GM12801 (cell line): Measurements from ENCODE around the gene PUS7L.

ENCODE experiments used
- TF ChIP-seq, protein P1 (sequence below): IDR thresholded peaks from one replicate; pipeline ENCODE4 v1.5.1; 2011; ENCODE audit warnings: control low read depth; ENCODE audit not compliant: insufficient read length; ENCODE audit errors: extremely low read depth

The PUS7L gene

GRCh38 chr12:43723134-43723533 lies 35.5 kb downstream of the PUS7L start:
- TF ChIP-seq, protein P1, sequence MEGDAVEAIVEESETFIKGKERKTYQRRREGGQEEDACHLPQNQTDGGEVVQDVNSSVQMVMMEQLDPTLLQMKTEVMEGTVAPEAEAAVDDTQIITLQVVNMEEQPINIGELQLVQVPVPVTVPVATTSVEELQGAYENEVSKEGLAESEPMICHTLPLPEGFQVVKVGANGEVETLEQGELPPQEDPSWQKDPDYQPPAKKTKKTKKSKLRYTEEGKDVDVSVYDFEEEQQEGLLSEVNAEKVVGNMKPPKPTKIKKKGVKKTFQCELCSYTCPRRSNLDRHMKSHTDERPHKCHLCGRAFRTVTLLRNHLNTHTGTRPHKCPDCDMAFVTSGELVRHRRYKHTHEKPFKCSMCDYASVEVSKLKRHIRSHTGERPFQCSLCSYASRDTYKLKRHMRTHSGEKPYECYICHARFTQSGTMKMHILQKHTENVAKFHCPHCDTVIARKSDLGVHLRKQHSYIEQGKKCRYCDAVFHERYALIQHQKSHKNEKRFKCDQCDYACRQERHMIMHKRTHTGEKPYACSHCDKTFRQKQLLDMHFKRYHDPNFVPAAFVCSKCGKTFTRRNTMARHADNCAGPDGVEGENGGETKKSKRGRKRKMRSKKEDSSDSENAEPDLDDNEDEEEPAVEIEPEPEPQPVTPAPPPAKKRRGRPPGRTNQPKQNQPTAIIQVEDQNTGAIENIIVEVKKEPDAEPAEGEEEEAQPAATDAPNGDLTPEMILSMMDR, result no peak

GRCh38 chr12:43722621-43723020 lies 36.0 kb downstream of the PUS7L start:
- TF ChIP-seq, protein P1, result no peak

DNA sequence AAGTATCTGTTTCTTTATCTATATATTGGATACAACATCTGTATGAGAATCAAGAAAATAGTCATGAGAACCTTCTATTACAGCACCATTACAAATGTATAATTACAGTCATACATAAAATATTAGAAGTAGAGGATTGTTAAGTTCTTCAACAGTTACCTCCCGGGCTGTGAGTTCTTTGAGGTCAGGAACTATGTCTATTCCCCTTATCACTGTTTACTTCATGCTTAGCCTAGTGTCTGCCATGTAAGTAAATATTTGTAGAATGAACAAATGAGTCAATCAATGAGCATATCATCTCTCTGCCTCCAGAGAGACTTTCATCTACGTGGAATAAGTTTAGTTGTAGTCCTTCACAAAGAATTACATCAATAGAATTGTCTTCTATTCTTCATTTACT lies 47.2 kb downstream of the PUS7L start:
- TF ChIP-seq, protein P1, result no peak

GRCh38 chr12:43696154-43696553 lies 62.4 kb downstream of the PUS7L start:
- TF ChIP-seq, protein P1, result no peak

GRCh38 chr12:43694879-43695278 lies 63.7 kb downstream of the PUS7L start:
- TF ChIP-seq, protein P1, result no peak

DNA sequence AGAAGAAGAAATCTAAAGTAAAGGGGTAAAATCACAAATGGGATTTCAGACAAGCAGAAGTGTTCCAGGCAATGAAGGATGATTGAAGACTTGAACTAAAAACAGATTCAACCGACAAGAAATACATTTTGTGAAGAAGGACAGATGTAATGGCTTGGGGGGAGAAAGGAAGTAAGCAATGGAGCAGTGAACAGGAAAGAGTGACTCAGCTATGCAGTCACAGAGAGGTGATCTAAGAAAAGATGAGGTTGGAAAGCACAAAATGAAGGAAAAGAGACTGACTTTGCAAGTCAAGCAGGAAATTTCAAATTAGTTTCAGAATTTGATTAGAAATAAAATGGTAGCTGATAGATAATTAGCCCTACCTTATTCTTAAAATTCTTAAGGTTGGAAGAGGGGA lies 66.5 kb downstream of the PUS7L start:
- TF ChIP-seq, protein P1, result no peak

GRCh38 chr12:43676183-43676813 lies 82.3 kb downstream of the PUS7L start:
- TF ChIP-seq, protein P1, result peak; percentile 24
